DOHH2 (cell line): Measurements from ENCODE around the gene HMGCS1.

ENCODE experiments used
- H3F3A ChIP-seq: fragments of 200-600 bp; sonication (generic), shearing (Covaris generic); 2 replicates; pipeline ENCODE4 v1.6.0; 2016; ENCODE audit warnings: antibody characterized with exemption, mild to moderate bottlenecking; ENCODE audit not compliant: control insufficient read depth, insufficient read depth
- H3K27ac ChIP-seq: fragments of 200-600 bp; sonication (generic); 2 replicates; pipeline ENCODE4 v1.5.1; 2014; ENCODE audit warnings: low read depth, mild to moderate bottlenecking, low read length, moderate library complexity
- H3K27me3 ChIP-seq: fragments of 200-600 bp; sonication (generic); 2 replicates; pipeline ENCODE4 v1.6.1; 2014; ENCODE audit warnings: mild to moderate bottlenecking, low read length, mixed read lengths; ENCODE audit not compliant: control insufficient read depth
- H3K36me3 ChIP-seq: fragments of 200-600 bp; sonication (generic); 2 replicates; pipeline ENCODE4 v1.6.1; 2014; ENCODE audit warnings: mild to moderate bottlenecking, low read length, moderate library complexity, mixed read lengths; ENCODE audit not compliant: control insufficient read depth
- H3K4me1 ChIP-seq: fragments of 200-600 bp; sonication (generic); 2 replicates; pipeline ENCODE4 v1.6.1; 2014; ENCODE audit warnings: mild to moderate bottlenecking, low read length, mixed read lengths; ENCODE audit not compliant: control insufficient read depth
- H3K4me2 ChIP-seq: fragments of 200-600 bp; sonication (generic); 2 replicates; pipeline ENCODE4 v1.6.0; 2014; ENCODE audit warnings: mild to moderate bottlenecking, low read length, moderate library complexity
- H3K4me3 ChIP-seq: fragments of 200-600 bp; sonication (generic); 2 replicates; pipeline ENCODE4 v1.5.1; 2014; ENCODE audit warnings: mild to moderate bottlenecking, low read length, mixed read lengths
- H3K79me2 ChIP-seq: fragments of 200-600 bp; sonication (generic); 2 replicates; pipeline ENCODE4 v1.6.1; 2014; ENCODE audit warnings: mild to moderate bottlenecking, low read length, mixed read lengths; ENCODE audit not compliant: control insufficient read depth
- H3K9me2 ChIP-seq: fragments of 200-600 bp; sonication (generic); replicated peaks from 2 replicates; pipeline ENCODE4 v1.6.1; 2014; ENCODE audit warnings: mild to moderate bottlenecking, low read length, mixed read lengths; ENCODE audit not compliant: control insufficient read depth
- H3K9me3 ChIP-seq: fragments of 200-600 bp; sonication (generic); 2 replicates; pipeline ENCODE4 v1.6.1; 2014; ENCODE audit warnings: antibody characterized with exemption, low read length, mixed read lengths; ENCODE audit not compliant: control insufficient read depth, insufficient read depth
- H4K20me1 ChIP-seq: fragments of 200-600 bp; sonication (generic); 2 replicates; pipeline ENCODE4 v1.6.0; 2014; ENCODE audit warnings: low read depth, mild to moderate bottlenecking, antibody characterized with exemption, low read length, moderate library complexity; ENCODE audit not compliant: control insufficient read depth, insufficient read depth
- EZH2phosphoT487 ChIP-seq: fragments of 200-600 bp; sonication (generic); IDR thresholded peaks from 2 replicates; pipeline ENCODE4 v1.6.1; 2017; ENCODE audit warnings: borderline replicate concordance, mild to moderate bottlenecking, antibody characterized with exemption, low read length, moderate library complexity, mixed read lengths
- TF ChIP-seq, protein P1 (sequence below): fragments of 200-600 bp; sonication (generic); IDR thresholded peaks from one replicate; pipeline ENCODE4 v1.5.1; 2014; ENCODE audit warnings: antibody characterized with exemption, mild to moderate bottlenecking, low read depth, low read length; ENCODE audit not compliant: poor library complexity, severe bottlenecking

HMGCS1 gene

DNA sequence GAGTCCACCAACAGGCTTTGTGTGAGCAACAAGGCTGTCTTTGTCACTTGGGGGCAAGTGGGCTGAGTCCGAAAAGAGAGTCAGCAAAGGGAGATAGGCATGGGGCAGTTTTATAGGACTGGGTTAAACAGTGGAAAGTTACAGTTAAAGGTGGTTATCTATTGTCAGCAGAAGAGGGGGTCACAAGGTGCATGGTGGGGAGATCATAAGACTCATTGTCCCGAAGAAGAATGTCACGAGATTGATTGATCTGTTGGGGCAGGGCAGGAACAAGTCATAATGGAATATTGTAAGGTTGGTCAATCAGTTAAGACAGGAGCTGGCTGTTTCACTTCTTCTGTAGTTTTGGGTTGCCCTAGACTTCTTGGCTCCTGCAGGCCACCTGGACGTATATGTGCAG lies 7.6 kb upstream of the HMGCS1 start:
- Histone ChIP-seq H4K20me1 (no peaks in the 10 kb centered on the region), H3K4me3 (no peak overlapping the region), H3K36me3 (no peaks in the 10 kb centered on the region), H3K9me2 (no peaks in the 10 kb centered on the region), H3K9me3 (no peaks in the 10 kb centered on the region), H3K4me1 (no peaks in the 10 kb centered on the region; the same call in 1 of the 2 replicates), H3K79me2 (no peaks in the 10 kb centered on the region), H3K27me3 (no peaks in the 10 kb centered on the region), H3K27ac (no peak overlapping the region), H3F3A (no peaks in the 10 kb centered on the region), H3K4me2 (no peak overlapping the region)
- TF ChIP-seq, protein P1, sequence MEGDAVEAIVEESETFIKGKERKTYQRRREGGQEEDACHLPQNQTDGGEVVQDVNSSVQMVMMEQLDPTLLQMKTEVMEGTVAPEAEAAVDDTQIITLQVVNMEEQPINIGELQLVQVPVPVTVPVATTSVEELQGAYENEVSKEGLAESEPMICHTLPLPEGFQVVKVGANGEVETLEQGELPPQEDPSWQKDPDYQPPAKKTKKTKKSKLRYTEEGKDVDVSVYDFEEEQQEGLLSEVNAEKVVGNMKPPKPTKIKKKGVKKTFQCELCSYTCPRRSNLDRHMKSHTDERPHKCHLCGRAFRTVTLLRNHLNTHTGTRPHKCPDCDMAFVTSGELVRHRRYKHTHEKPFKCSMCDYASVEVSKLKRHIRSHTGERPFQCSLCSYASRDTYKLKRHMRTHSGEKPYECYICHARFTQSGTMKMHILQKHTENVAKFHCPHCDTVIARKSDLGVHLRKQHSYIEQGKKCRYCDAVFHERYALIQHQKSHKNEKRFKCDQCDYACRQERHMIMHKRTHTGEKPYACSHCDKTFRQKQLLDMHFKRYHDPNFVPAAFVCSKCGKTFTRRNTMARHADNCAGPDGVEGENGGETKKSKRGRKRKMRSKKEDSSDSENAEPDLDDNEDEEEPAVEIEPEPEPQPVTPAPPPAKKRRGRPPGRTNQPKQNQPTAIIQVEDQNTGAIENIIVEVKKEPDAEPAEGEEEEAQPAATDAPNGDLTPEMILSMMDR: no peak
- no peak for TF ChIP-seq EZH2phosphoT487

DNA sequence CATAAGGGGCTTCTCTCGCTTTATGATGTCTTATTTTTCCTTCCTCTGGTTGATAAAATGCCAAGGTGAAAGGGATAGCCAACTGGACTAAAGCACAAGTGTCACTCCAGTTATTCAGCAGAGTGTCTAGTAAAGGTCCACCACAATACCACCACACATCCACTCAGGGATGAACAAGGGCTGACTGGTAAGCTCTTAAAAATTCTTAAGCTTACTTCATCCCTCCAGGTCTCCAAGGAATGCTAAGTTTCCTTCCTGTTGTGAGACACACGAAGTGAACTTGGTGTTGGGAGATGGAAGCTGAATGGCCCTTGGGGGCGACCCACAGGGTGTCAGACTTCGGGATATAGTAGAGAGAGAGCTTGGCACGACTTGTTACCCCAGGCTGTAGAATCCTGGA lies 3.2 kb upstream of the HMGCS1 start:
- Histone ChIP-seq H3K4me1 (peaks cover 26% of the 10 kb centered on the region), H3K27me3 (no peaks in the 10 kb centered on the region), H3K36me3 (peaks cover 24% of the 10 kb centered on the region), H3K79me2 (peaks cover 23% of the 10 kb centered on the region), H4K20me1 (peaks cover 14% of the 10 kb centered on the region), H3K9me3 (peaks cover 8% of the 10 kb centered on the region; the same call in 1 of the 2 replicates), H3K9me2 (no peaks in the 10 kb centered on the region), H3F3A (peaks cover 5% of the 10 kb centered on the region), H3K4me2 (no peak overlapping the region), H3K4me3 (no peak overlapping the region), H3K27ac (no peak overlapping the region)
- TF ChIP-seq, protein P1: no peak
- TF ChIP-seq EZH2phosphoT487: no peak

DNA sequence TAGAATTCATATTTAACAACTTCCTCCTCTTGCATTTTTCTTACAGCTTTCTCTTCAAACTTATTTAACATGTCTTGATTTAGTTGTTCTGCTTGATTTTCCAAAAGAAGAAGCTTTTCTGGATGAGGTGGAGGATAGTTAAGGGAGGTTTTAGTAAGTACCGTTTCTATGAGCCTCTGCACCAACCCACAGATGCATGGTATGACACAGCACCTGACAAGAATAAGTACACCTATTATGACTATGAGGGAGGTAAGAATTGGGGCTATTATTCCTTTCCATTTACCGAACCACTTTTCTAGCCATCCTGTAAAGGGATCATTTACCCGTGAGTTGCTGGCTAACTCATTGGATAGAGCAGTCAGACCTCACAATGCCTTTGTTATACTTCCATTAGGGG lies 2.5 kb upstream of the HMGCS1 start:
- TF ChIP-seq, protein P1: no peak
- no peak for TF ChIP-seq EZH2phosphoT487
- peaks cover 33% of the 10 kb centered on the region for H3K4me1 ChIP-seq
- H3K9me3 ChIP-seq: peaks cover 8% of the 10 kb centered on the region; the same call in 1 of the 2 replicates
- no peak overlapping the region for H3K4me3 ChIP-seq
- H3K4me2 ChIP-seq: no peak overlapping the region
- H3F3A ChIP-seq: peaks cover 5% of the 10 kb centered on the region
- H3K27me3 ChIP-seq: no peaks in the 10 kb centered on the region
- no peak overlapping the region for H3K27ac ChIP-seq
- H3K79me2 ChIP-seq: peaks cover 30% of the 10 kb centered on the region
- peaks cover 22% of the 10 kb centered on the region for H4K20me1 ChIP-seq
- H3K9me2 ChIP-seq: no peaks in the 10 kb centered on the region
- peaks cover 32% of the 10 kb centered on the region for H3K36me3 ChIP-seq
